HG03520 (cell line): Measurements from ENCODE around the gene GTPBP2.
"Not testable (repeated sequence)": the region's sequence is repeated elsewhere in the genome, so short reads cannot be mapped to it uniquely, and the experiment has no call there.

ENCODE experiments used
- ATAC-seq: cut with Tn5 transposase; IDR thresholded peaks from one replicate; pipeline ENCODE4 v1.9.1; 2021; ENCODE audit warnings: mild to moderate bottlenecking, moderate library complexity; ENCODE audit not compliant: unreplicated experiment

Gene GTPBP2

GRCh38 chr6:43625393-43625992, 3.6 kb downstream of the GTPBP2 start:
- no peak for ATAC-seq

- no peak for ATAC-seq
These were observed 4.2 kb downstream of the GTPBP2 start for GRCh38 chr6:43624786-43625288.

DNA sequence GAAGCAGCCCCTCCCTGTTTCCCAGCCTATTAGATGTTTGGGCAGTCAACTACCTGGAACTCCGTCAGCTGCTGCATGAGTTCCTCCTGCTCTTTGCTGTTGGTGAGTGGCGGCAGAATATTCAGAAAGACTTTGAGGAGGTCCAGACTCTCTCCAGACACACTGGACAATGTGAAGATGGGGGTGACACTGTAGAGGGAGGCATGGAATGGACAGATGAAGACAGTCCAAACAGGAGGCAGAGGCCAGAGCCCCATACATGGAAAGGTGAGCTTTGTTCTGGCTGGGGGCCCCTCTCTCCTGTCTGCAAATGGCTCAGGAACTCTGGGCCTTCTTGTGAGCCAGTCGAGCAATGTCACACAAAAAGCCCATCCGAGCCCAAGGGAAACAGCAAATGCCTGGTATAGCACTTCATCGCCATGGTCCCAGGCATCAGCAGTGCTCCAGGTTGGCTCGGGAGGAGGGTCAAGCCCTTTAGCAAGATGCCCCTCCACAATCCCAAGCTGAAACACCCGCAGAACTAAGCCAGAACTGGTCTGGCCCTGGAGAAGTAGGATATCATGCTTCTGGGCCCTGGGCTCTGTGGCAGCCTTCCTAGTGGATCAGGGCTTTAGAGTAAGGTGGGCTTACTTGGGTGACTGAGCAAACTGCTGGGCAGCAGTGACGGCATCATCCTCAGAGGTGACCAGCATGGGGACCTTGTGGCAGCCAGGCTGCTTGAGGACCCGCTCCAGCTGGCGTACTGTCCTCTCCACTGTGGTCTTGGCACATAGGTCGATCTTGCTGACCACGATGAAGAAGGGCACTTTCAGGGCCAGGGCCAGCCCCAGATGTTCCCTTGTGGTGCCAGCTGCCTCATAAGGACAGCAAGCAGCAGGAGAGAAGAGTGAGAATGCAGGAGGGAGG, 4.9 kb downstream of the GTPBP2 start:
- ATAC-seq, result no peak

GRCh38 chr6:43622541-43622940, 6.5 kb downstream of the GTPBP2 start:
- ATAC-seq, result no peak

GRCh38 chr6:43621836-43622180, 7.3 kb downstream of the GTPBP2 start:
- ATAC-seq, result no peak

GRCh38 chr6:43621078-43621835, 7.8 kb downstream of the GTPBP2 start:
- no peak for ATAC-seq

DNA sequence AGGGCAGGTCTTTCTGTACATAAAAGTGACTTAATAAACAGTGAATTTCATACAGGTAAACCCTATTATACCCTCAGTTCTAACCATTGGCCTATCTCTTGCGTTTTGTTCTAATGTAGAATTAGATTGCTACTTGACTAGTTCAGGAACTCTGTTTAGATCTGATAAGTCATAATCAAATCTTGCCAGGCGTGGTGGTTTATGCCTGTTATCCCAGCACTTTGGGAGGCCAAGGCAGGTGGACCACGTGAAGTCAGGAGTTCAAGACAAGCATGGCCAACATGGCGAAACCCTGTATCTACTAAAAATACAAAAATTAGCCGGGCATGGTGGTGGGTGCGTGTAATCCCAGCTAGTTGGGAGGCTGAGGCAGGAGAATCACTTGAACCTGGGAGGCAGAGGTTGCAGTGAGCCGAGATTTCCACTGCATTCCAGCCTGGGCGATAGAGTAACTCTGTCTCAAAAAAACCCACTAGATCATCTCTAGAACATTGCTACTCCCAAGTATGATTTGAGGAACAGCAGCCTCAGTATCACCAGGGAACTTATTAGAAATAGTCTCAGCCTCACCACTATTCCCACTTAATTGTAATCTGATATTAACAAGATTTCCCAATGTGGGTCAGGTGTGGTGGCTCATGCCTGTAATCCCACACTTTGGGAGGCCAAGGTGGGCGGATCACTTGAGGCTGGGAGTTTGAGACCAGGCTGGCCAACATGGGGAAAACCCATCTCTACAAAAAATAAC, 12.2 kb downstream of the GTPBP2 start:
- ATAC-seq, result no peak

DNA sequence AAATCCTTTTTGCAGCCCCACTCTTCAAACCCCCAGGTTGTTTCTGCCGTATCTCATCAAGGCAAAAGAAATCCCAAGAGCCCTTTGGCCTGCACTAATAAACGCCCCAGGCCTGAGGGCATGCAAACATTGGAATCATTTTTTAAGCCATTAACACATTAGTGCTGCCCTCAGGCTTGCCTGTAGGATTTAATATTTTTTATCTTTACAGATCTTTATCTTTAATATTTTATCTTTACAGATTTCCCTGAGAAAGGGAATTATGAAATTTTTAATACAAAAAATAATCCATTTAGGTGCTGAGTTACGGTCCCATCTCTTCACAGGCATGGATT, 14.7 kb downstream of the GTPBP2 start:
- no peak for ATAC-seq

DNA sequence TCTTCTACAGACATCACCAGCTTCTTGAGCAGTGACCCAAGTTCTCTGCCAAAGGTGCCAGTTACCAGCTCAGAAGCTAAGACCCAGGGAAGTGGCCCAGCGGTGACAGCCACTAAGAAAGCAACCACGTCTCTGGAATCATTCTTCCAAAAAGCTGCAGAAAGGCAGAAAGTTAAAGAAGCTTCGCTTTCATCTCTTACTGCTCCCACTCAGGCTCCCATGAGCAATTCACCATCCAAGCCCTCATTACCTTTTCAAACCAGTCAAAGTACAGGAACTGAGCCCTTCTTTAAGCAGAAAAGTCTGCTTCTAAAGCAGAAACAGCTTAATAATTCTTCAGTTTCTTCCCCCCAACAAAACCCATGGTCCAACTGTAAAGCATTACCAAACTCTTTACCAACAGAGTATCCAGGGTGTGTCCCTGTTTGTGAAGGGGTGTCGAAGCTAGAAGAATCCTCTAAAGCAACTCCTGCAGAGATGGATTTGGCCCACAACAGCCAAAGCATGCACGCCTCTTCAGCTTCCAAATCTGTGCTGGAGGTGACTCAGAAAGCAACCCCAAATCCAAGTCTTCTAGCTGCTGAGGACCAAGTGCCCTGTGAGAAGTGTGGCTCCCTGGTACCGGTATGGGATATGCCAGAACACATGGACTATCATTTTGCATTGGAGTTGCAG, 15.2 kb downstream of the GTPBP2 start:
- ATAC-seq, result no peak

DNA sequence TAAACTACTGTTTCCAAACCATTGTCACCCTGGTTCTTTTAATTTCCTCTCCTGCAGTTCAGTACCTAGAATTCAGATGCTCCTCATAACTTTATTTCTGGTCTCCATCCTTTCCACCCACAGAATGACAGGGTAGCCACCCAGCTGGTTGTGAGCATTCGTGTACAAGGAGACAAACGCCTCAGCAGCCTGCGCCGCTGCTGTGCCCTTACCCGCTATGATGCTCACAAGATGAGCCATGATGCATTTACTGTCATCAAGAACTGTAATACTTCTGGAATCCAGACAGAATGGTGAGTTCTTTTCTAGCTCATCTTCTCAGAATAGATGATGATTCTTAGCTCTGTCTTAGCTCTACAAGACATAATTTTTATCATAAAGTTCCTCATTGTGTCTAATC, 18.6 kb downstream of the GTPBP2 start:
- ATAC-seq, result no peak

GRCh38 chr6:43609402-43609801, 19.7 kb downstream of the GTPBP2 start:
- no peak for ATAC-seq

DNA sequence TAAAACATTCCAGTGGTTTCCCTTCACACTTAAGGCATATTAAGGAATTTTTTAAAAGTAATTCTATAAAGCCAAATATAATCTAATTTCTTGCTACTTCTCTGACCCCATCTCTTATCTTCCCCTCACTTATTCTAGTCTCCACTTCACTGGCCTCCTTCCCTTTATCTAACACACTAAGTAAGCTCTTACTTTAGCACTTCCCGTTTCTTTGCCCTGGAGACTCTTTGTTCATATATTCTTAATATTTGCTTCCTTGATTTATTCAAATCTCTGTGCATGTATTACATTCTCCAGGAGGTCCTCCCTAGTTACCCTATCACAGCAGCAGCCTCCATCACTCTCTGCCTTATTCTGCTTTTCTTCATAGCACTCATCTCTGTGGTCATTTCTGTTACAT, 20.3 kb downstream of the GTPBP2 start:
- no peak for ATAC-seq

DNA sequence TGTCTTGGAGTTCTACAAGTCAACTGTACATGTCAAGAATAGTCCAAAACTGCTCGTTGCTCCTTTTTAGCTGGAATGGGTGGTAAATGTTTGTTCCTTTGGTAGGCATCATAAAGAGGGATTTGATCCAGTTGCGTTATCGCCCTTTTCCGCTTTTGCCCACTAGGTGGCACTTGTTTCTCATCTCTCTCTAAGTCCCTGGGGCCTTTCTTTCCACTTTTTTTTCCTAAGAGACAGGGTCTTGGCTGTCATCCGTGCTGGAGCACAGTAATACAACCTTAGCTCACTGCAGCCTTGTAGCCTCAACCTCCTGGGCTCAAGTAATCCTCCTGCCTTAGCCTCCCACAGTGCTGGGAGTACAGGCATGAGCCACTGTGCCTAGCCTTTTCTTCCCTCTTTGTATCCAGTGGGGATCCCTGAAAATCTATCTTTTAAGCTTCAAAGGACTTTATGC, 20.7 kb downstream of the GTPBP2 start:
- no peak for ATAC-seq

GRCh38 chr6:43606019-43606418, 23.0 kb downstream of the GTPBP2 start:
- ATAC-seq, result no peak

DNA sequence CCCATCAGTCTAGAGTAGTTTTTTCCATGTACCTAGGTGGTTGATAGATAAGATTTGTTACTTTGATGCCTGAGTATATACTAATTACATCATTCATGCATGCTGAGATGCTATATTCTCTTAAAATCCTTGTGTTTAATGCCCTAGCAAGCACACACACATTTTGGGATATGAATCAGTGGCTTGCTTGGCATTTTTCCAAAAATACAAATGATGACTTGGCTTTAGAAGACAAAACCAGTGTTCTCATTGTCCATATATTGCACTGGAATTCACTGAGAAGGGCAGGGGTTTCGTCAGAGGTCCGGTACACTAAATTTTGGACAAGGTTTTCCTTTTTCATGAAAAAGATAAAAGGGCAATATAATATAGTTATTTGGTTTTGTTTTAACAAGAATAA, 24.9 kb downstream of the GTPBP2 start:
- ATAC-seq, result no peak

DNA sequence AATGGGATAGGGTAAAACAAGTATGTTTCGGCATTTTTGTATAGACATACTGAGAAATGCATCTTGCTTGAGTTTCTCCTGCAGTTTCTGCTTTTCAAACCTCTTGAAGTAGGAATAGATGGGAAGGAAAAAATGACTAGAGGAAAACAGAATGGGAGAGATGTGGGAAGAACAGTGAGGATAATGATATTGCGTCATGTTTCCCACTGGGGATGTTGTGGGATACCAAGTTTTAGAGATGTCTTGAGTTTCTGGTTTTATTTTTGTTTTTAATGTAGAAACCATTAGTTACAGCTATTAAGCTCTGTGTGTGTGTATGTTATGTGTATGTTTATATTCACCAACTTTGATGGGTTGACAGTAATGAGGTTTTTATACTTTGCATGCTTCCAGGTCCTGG, 28.5 kb downstream of the GTPBP2 start:
- no peak for ATAC-seq

GRCh38 chr6:43593938-43594337, 35.1 kb downstream of the GTPBP2 start:
- no peak for ATAC-seq

DNA sequence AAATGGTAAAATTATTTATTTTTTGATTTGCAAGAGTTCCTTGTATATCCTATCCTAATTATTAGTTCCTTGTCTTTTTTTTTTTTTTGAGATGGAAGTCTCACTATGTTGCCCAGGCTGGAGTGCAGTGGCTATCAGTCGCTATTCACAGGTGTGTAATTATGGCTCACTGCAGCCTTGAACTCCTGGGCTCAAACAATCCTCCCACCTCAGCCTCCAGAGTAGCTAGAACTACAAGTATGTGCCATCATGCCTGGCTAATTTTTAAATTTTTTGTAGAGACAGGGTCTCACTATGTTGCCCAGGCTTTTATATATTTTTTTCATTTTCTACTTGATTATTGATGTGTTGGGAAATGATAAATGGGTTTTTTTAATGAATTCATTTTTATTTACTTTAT, 39.5 kb downstream of the GTPBP2 start:
- ATAC-seq, result not testable (repeated sequence)

GRCh38 chr6:43588194-43588593, 40.9 kb downstream of the GTPBP2 start:
- no peak for ATAC-seq

- ATAC-seq, result no peak
These were observed 44.0 kb downstream of the GTPBP2 start for GRCh38 chr6:43584892-43585570.
